B cell (primary cell): ENCODE results near the gene JCHAIN. TPM values are rescaled to one million over a fixed set of nuclear protein-coding genes. Genes with fewer than 3 reads are reported as not detected.
"Not testable (repeated sequence)": the region's sequence is repeated elsewhere in the genome, so short reads cannot be mapped to it uniquely, and the experiment has no call there.

Experiments
- ATAC-seq: fragments of 200-7000 bp; cut with Tn5 transposase; one replicate; pipeline ENCODE4 v1.10.0; 2021; ENCODE audit warnings: low read depth, mild to moderate bottlenecking, moderate number of reproducible peaks, moderate library complexity
- CTCF ChIA-PET: fragments of 350-600 bp; sonication (Branson Sonifier 250); formaldehyde crosslinking; loops from one replicate; lab custom pipeline; 2021; ENCODE audit warnings: antibody characterized with exemption, inconsistent platforms; lab: Charles Lee
- POLR2A ChIA-PET: fragments of 350-600 bp; sonication (Branson Sonifier 250); formaldehyde crosslinking; loops from one replicate; lab custom pipeline; 2021; ENCODE audit warnings: antibody characterized with exemption; lab: Charles Lee
- DNase-seq: peaks from one replicate; pipeline ENCODE4 v3.0.0; 2013
- H2AFZ ChIP-seq: 2 replicates; pipeline ENCODE4 v1.6.1; 2012; ENCODE audit warnings: mild to moderate bottlenecking, low read depth, low read length; ENCODE audit not compliant: insufficient read depth, poor library complexity, severe bottlenecking
- H3K27ac ChIP-seq, 2 donors: 1 replicate in 1 of 2; 2 replicates in 1 of 2; pipeline ENCODE4 v1.5.1; 2012 to 2013; ENCODE audit warnings: low read length in 2 of 2, mild to moderate bottlenecking in 2 of 2, moderate library complexity in 1 of 2
- H3K27me3 ChIP-seq, 4 experiments: fragments of 200-600 bp in 1 of 4; sonication (generic) in 1 of 4; replicated peaks in 1 of 4; 1 replicate in 2 of 4; 2 replicates in 2 of 4; pipeline versions ENCODE4 v1.6.1 to v1.7.0; 2013 to 2016; ENCODE audit warnings: low read length in 3 of 4, mild to moderate bottlenecking in 2 of 4, mixed read lengths in 1 of 4, moderate library complexity in 1 of 4; ENCODE audit not compliant: insufficient read depth in 4 of 4, control insufficient read depth in 3 of 4; ENCODE audit errors: control extremely low read depth in 1 of 4
- H3K36me3 ChIP-seq, 2 experiments: replicated peaks in 1 of 2; 1 replicate in 1 of 2; 2 replicates in 1 of 2; pipeline versions ENCODE4 v1.6.1 to v1.7.1; 2013; ENCODE audit warnings: low read length in 1 of 2; ENCODE audit not compliant: insufficient read depth in 2 of 2, control insufficient read depth in 1 of 2; ENCODE audit errors: control extremely low read depth in 1 of 2, extremely low read depth in 1 of 2
- H3K4me1 ChIP-seq, 2 donors: fragments of 200-600 bp in 1 of 2; sonication (generic) in 1 of 2; 1 replicate in 1 of 2; 2 replicates in 1 of 2; pipeline versions ENCODE4 v1.5.1 to v1.6.1; 2013 to 2017; ENCODE audit warnings: low read length in 2 of 2; ENCODE audit not compliant: control insufficient read depth in 2 of 2, insufficient read depth in 2 of 2
- H3K4me2 ChIP-seq: replicated peaks from 2 replicates; pipeline ENCODE3; 2012; ENCODE audit warnings: mild to moderate bottlenecking, low read depth, low read length; ENCODE audit not compliant: poor library complexity, severe bottlenecking
- H3K4me3 ChIP-seq, 5 experiments: fragments of 200-600 bp in 1 of 5; sonication (generic) in 1 of 5; 1 replicate in 3 of 5; 2 replicates in 2 of 5; pipeline versions ENCODE4 v1.5.1 to v1.7.0; 2011 to 2016; ENCODE audit warnings: low read length in 4 of 5, mild to moderate bottlenecking in 4 of 5, low read depth in 2 of 5, control low read depth in 1 of 5, moderate library complexity in 1 of 5; ENCODE audit not compliant: insufficient read depth in 1 of 5; ENCODE audit errors: control extremely low read depth in 1 of 5, extremely low read depth in 1 of 5
- H3K79me2 ChIP-seq: fragments of 200-600 bp; sonication (generic); one replicate; pipeline ENCODE4 v1.6.0; 2016; ENCODE audit warnings: low read length; ENCODE audit not compliant: control insufficient read depth, insufficient read depth
- H3K9ac ChIP-seq: fragments of 200-600 bp; sonication (generic); 2 replicates; pipeline ENCODE4 v1.6.1; 2017; ENCODE audit warnings: mild to moderate bottlenecking, low read length, moderate library complexity
- H3K9me3 ChIP-seq, 3 donors: one replicate each; pipeline versions ENCODE4 v1.6.1 to v1.7.1; 2013; ENCODE audit warnings: low read length in 2 of 3; ENCODE audit not compliant: control insufficient read depth in 2 of 3, insufficient read depth in 1 of 3; ENCODE audit errors: control extremely low read depth in 1 of 3
- H4K20me1 ChIP-seq: 2 replicates; pipeline ENCODE4 v1.6.0; 2012; ENCODE audit warnings: mild to moderate bottlenecking, low read length; ENCODE audit not compliant: insufficient read depth, control insufficient read depth, poor library complexity, severe bottlenecking
- H3K27ac Mint-ChIP-seq: one replicate; pipeline ENCODE4 v1.8.0; 2021; ENCODE audit warnings: mixed read lengths
- H3K27me3 Mint-ChIP-seq: one replicate; pipeline ENCODE4 v1.8.0; 2021; ENCODE audit warnings: mixed read lengths
- H3K4me1 Mint-ChIP-seq: one replicate; pipeline ENCODE4 v1.8.0; 2021; ENCODE audit warnings: mixed read lengths
- H3K4me3 Mint-ChIP-seq: one replicate; pipeline ENCODE4 v1.8.0; 2021; ENCODE audit warnings: mixed read lengths
- H3K9me3 Mint-ChIP-seq: one replicate; pipeline ENCODE4 v1.8.0; 2022; ENCODE audit warnings: mixed read lengths; ENCODE audit not compliant: insufficient read depth
- CTCF ChIP-seq: fragments of 200-600 bp; IDR thresholded peaks from one replicate; pipeline ENCODE4 v1.8.0; 2022; ENCODE audit warnings: antibody characterized with exemption, mild to moderate bottlenecking
- EZH2 ChIP-seq: IDR thresholded peaks from 2 replicates; pipeline ENCODE4 v1.6.1; 2012; ENCODE audit warnings: borderline replicate concordance, low read depth, mild to moderate bottlenecking, moderate library complexity, low read length; ENCODE audit not compliant: insufficient read depth, poor library complexity, severe bottlenecking
- WGBS: methylation state at CpG from one replicate; pipeline ENCODE4 v1.1.5; 2013; ENCODE audit warnings: missing lambda C conversion rate; ENCODE audit not compliant: insufficient coverage; 5-methylcytosine and 5-hydroxymethylcytosine counted together
- intact Hi-C: fragments of 100-400 bp; cut with micrococcal nuclease; formaldehyde crosslinking; loops from one replicate; pipeline ENCODE4 v1.10.0; 2022
- polyA plus RNA-seq: library from polyadenylated mRNA; depleted of rRNA; stranded (reverse); fragments of >200 nt; gene quantifications from 2 replicates; pipeline ENCODE4 v1.2.3, GENCODE V29; 2012
- total RNA-seq, 2 donors: library from RNA; stranded (reverse); fragments of 120-200 nt in 1 of 2; gene quantifications; 1 replicate in 1 of 2; 2 replicates in 1 of 2; pipeline versions ENCODE4 v1.2.3 to v1.2.4, GENCODE V29; 2013 to 2022

Gene JCHAIN
- total and polyA plus RNA-seq, 2 donors (not counting 1 experiment from before 2014, with no cell fraction given), result 90.8 to 441 TPM

DNA sequence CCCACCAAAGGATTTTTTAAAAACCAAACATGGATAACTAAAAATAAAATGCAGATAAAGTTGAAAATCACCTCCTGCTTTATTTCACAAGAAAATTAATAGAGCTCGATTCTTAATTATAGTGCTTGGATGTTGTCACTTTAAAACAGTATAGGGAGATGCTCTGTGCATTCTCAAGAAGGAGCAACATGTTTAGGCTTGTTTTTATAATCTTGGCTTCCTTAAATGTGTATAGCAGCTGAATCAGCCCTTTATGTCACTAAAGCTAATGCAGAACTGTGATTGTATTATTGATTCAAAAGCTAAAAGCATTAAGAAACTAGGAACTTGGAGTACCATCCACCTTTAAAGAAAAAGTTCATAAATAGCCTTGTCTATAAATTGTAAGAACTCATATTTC, 35.0 kb upstream of the JCHAIN start:
- Mint-ChIP-seq H3K4me3 (no peak overlapping the region), H3K27ac (no peak overlapping the region), H3K27me3 (no peaks in the 10 kb centered on the region), H3K4me1 (peaks cover 21% of the 10 kb centered on the region), H3K9me3 (no peaks in the 10 kb centered on the region)
- no peak overlapping the region for H3K4me3 ChIP-seq
- no peak for ATAC-seq
- intact Hi-C loops, result no loop called here
- ChIA-PET CTCF (interaction anchor here (1.2 to 2.9 kb wide), 3 partner anchors 12 to 225 kb away, joined by 3 to 13 read pairs (median 3); partner anchors contain the start of gene UTP3), POLR2A (no interaction called here)
- no peak for DNase-seq
- H3K9me3 ChIP-seq, result no peaks in the 10 kb centered on the region
- H3K9ac ChIP-seq, result no peak overlapping the region
- WGBS, result no CpG with 5 or more reads among the region's 1 CpG
- H4K20me1 ChIP-seq, result no peaks in the 10 kb centered on the region
- H3K4me1 ChIP-seq, result peaks cover 11 to 16% of the 10 kb centered on the region in 2 donors
- no peak overlapping the region for H2AFZ ChIP-seq
- TF ChIP-seq CTCF, result no peak
- TF ChIP-seq EZH2, result no peak
- no peaks in the 10 kb centered on the region for H3K27me3 ChIP-seq
- H3K4me2 ChIP-seq, result no peak overlapping the region
- no peaks in the 10 kb centered on the region for H3K36me3 ChIP-seq
- H3K79me2 ChIP-seq, result no peaks in the 10 kb centered on the region
- H3K27ac ChIP-seq, result no peak overlapping the region

DNA sequence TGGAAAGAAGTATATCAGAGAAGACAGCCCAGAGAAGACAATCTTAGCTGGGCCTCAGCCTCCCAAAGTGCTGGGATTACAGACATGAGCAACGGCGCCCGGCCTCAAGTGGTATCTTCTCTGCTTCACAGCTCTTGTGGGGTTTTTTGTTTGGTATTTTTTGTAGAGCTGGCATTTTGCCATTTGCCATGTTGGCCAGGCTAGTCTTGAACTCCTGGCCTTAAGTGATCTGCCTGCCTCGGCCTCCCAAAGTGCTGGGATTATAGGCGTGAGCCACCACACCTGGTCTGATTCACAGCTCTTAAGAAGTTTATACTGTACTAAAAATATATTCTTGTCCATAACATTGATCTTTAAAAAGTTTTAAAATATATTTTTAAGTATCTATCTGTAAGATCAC, 34.4 kb upstream of the JCHAIN start:
- Mint-ChIP-seq H3K27ac (no peak overlapping the region), H3K9me3 (no peaks in the 10 kb centered on the region), H3K4me1 (peaks cover 15% of the 10 kb centered on the region), H3K27me3 (no peaks in the 10 kb centered on the region), H3K4me3 (no peak overlapping the region)
- CTCF ChIA-PET, result interaction anchor here (0.8 to 2.9 kb wide), 6 partner anchors 11 to 99 kb away, joined by 3 to 13 read pairs (median 3); partner anchors contain the start of gene UTP3
- no peaks in the 10 kb centered on the region for H3K27me3 ChIP-seq
- H2AFZ ChIP-seq, result no peak overlapping the region
- TF ChIP-seq EZH2 (no peak), CTCF (no peak)
- no peak overlapping the region for H3K4me3 ChIP-seq
- POLR2A ChIA-PET, result interaction anchor here (0.7 kb wide), 1 partner anchor 41 kb away, joined by 6 read pairs; no protein-coding TSS in a partner anchor
- H3K27ac ChIP-seq, result no peak overlapping the region
- ATAC-seq (no peak), DNase-seq (no peak)
- no peak overlapping the region for H3K9ac ChIP-seq
- intact Hi-C loops, result no loop called here
- peaks cover 7 to 11% of the 10 kb centered on the region in 2 donors for H3K4me1 ChIP-seq
- H3K9me3 ChIP-seq, result no peaks in the 10 kb centered on the region
- no peaks in the 10 kb centered on the region for H4K20me1 ChIP-seq
- no peaks in the 10 kb centered on the region for H3K36me3 ChIP-seq
- 97% methylated on average over 3 of the region's 5 CpGs for WGBS
- H3K79me2 ChIP-seq, result no peaks in the 10 kb centered on the region
- no peak overlapping the region for H3K4me2 ChIP-seq

DNA sequence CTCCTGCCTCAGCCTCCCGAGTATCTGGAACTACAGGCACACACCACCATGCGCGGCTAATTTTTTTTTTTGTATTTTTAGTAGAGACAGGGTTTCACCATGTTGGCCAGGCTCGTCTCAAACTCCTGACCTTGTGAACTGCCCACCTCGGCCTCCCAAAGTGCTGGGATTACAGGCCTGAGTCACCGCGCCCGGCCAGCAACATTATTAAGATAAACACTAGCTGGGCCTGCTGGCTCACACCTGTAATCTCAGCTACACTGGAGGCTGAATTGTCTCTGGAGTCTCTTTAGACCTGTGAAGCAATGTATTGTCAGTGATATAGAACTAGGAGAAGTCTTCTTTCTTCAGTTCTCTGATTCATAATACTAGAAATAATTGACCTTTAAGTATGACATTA, 32.1 kb upstream of the JCHAIN start:
- H3K9me3 Mint-ChIP-seq, DNase-seq, H3K4me1 ChIP-seq, H3K27ac Mint-ChIP-seq, H3K4me2 ChIP-seq, H3K4me3 ChIP-seq, H3K27ac ChIP-seq, intact Hi-C loops, H3K36me3 ChIP-seq, H2AFZ ChIP-seq, H3K9ac ChIP-seq, H3K4me3 Mint-ChIP-seq, H3K4me1 Mint-ChIP-seq, ATAC-seq, H3K27me3 Mint-ChIP-seq, H4K20me1 ChIP-seq, H3K9me3 ChIP-seq, H3K79me2 ChIP-seq, H3K27me3 ChIP-seq, POLR2A ChIA-PET: not testable (repeated sequence)
- WGBS, result 100% methylated on average over 2 of the region's 8 CpGs
- CTCF ChIA-PET, result interaction anchor here (1.4 kb wide), 1 partner anchor 10 kb away, joined by 6 read pairs; the partner anchor contains the start of gene UTP3
